ENCODE results near the gene IGF2R.
"Not testable (repeated sequence)": the region's sequence is repeated elsewhere in the genome, so short reads cannot be mapped to it uniquely, and the experiment has no call there.

IGF2R gene

DNA sequence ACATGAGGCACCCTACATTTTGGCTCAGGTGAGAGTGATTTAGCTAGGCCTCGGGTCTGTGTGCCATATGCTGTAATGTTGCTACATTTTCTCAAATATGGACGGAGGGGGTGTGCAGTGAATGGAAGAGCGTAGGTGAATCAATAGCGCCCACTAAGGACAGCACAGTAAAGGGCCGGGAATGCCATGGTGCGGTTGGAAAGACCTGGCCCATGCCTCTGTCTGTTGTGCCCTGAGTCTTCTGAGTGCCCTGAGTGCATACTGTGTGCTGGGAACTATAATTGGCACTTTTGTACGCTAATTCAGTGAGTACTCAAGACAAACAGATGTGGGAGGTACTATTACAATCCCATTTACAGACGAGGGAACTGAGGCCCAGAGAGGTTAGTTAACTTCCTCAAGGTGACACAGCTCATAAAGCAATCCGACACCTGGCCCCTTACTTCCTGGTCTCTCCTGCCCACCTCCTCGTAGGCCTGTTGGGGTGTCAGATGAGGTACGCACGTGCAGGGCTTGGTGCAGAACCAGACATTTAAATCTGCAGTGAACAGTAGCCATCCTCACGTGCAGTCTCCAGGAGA is 170.0 kb downstream of the IGF2R start:
- no peak for DNase-seq (ENCODE audit: low read depth)

- DNase-seq (ENCODE audit: low read depth), result no peak
Measured at GRCh38 chr6:160139420-160139851, 170.6 kb downstream of the IGF2R start.

GRCh38 chr6:160140493-160140892 is 171.6 kb downstream of the IGF2R start:
- not testable (repeated sequence) for DNase-seq (ENCODE audit: low read depth)

GRCh38 chr6:160141001-160141726 is 172.3 kb downstream of the IGF2R start:
- no peak for DNase-seq (ENCODE audit: low read depth)

DNA sequence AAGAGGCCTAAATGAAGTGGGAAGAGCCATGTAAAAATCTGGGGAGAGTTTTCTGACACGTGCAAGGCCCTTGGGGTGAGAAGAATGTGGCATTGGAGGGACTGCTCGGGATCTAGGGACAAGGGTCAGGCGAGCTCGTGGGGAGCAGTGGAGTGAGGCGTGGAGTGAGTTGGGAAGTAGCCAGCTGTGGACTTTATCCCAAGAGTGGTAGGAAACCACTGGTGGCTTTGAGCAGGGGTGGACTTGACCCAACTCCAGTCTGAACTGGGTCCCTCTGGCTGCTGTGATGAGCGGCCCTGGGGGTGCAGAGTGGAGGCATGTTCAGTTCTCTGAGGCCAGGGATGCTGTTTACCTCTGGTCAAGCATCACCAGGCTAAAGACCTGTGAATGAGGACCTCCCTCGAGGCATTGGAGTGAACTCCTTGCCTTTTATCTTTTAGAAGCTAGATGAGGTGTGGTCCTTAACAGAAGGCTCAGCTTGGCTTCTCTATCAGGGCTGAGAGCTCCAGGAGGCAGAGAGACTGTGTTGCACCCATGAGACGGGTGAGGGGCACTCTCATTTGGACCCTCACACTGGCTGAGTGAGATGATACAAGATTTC is 173.3 kb downstream of the IGF2R start:
- DNase-seq (ENCODE audit: low read depth), result no peak

DNA sequence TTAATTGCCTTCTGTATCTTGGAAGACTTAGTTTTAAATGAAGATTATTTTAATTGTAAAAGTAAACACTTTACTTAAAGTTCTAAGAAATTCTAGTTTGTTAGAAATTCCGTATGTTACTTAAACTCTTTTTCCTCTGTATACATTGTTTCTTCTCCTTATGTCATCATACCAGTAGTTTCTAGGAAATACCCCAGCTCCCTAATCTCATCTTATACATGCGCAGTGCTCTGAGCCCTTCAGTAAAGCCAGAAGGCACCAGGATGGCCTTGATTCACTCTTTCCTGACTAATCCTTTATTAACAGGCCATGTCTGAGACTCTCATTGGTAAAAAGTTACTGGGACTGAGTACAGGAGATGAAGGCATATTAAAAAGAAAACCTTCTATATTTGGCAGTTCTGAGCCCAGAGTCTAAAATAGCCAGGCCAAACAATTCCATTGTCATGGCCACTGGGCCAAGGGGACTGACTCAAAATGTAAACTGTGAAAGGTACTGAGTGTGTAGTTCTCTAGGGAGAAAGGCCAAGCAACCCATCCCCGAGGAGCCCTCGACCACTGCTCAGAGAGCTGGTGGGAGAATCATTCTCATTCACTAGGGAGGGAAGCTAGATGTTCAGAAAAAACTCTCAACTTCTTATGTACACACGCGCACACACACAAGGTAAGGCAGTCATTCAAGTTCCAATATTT is 177.7 kb downstream of the IGF2R start:
- no peak for DNase-seq (ENCODE audit: low read depth)

GRCh38 chr6:160147146-160147536 is 178.3 kb downstream of the IGF2R start:
- no peak for DNase-seq (ENCODE audit: low read depth)

DNA sequence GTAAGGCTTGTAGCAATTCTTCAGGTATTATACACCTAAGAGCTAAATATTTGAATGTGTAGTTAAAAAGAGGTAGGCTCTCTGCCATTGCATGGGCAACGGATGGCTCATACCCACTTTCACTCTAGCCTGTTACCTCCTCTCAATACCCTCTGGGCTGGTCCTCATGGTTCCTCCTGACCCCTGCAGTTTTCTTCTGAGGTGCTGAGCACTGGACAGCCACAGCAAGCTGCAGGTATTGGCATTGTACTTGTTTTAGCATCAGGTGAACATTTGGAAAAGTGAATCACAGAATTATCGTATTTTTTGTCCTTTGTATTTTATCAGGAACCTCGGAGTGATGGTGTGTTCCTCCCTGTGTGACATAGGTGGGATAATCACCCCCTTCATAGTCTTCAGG is 185.6 kb downstream of the IGF2R start:
- DNase-seq (ENCODE audit: low read depth), result no peak

DNA sequence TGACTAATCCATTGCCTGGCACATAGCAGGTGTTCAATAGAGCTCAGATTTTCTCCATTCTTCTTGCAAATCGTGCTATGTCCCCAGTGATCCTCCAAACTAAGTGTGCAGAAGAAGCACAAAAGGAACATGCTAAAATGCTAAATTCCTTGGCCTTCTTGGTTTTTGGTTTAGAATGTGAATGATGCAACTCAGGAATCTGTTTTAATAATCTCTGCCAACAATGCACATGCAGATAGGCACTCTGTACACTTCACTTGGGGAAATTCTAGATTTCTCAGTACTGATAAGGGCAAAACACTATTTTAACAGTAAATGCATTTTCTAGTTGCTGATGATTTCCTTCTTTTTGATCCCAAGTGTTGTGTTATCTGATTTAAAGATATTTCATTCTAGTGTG is 188.0 kb downstream of the IGF2R start:
- no peak for DNase-seq (ENCODE audit: low read depth)

GRCh38 chr6:160160450-160160849 is 191.6 kb downstream of the IGF2R start:
- no peak for DNase-seq (ENCODE audit: low read depth)
